Measurements from ENCODE around the gene S100A5. TPM values are rescaled to one million over a fixed set of nuclear protein-coding genes. Genes with fewer than 3 reads are reported as not detected.

Gene S100A5
- total and polyA plus RNA-seq, 11 donors = not detected

- TF ChIP-seq CTCF (IDR thresholded peaks at IDR 0.05) (peak in 4 of 12 donors; percentile 24 to 35 (median 28)), POLR2A (IDR thresholded peaks at IDR 0.05) (no peak)
- peaks cover 11 to 83% (median 54%) of the 10 kb centered on the region in 12 donors for H3K4me1 ChIP-seq
- DNase-seq = peak in 4 of 5 donors; percentile 70 to 88 (median 80)
- H3K27ac ChIP-seq = peak within 1 kb of the TSS in 11 of 12 donors; percentile 29 to 83 (median 71)
- no peaks in the 10 kb centered on the region for H3K27me3 ChIP-seq
- intact Hi-C loops (cut with DNase I) = no loop called here
- H3K36me3 ChIP-seq = peaks cover 0 to 6% (median 0%) of the 10 kb centered on the region in 9 donors
- WGBS, 4 donors = 58 to 72% (median 61%) methylated on average over 10 to 14 of the region's 14 CpGs
- ATAC-seq = peak; percentile 15 to 77 (median 64)
- H3K9me3 ChIP-seq = no peaks in the 10 kb centered on the region
- no peak within 1 kb of the TSS for H3K4me3 ChIP-seq
Observed at GRCh38 chr1:153548722-153549688, 8.3 kb upstream of the S100A5 start, which contains the start of gene S100A3. S100A3 (minus strand) TSS chr1:153549258; CDS start chr1:153548485, 773 bp downstream.

GRCh38 chr1:153547560-153548551, 7.1 kb upstream of the S100A5 start:
- TF ChIP-seq CTCF (IDR thresholded peaks at IDR 0.05) (no peak), POLR2A (IDR thresholded peaks at IDR 0.05) (no peak)
- ATAC-seq = no peak
- no peaks in the 10 kb centered on the region for H3K9me3 ChIP-seq
- whole genome bisulfite sequencing, 4 donors = 84 to 88% (median 87%) methylated on average over 19 of the region's 19 CpGs
- intact Hi-C loops (cut with DNase I) = loop anchor here in 1 of 10 donors (2.0 kb wide), 1 partner anchor 17 kb away; the partner anchor contains the start of gene S100A2
- H3K4me1 ChIP-seq = peaks cover 11 to 87% (median 48%) of the 10 kb centered on the region in 12 donors
- H3K36me3 ChIP-seq = peaks cover 0 to 18% (median 0%) of the 10 kb centered on the region in 9 donors
- H3K27ac ChIP-seq = peak overlapping the region in 4 of 12 donors; percentile 72 to 83 (median 72)
- peak in 1 of 5 donors; percentile 19 for DNase-seq
- no peak overlapping the region for H3K4me3 ChIP-seq
- no peaks in the 10 kb centered on the region for H3K27me3 ChIP-seq

- H3K36me3 ChIP-seq = peaks cover 0 to 18% (median 0%) of the 10 kb centered on the region in 9 donors
- peak overlapping the region in 2 of 12 donors; percentile 55 to 58 for H3K4me3 ChIP-seq
- ATAC-seq (no peak), DNase-seq (peak in 1 of 5 donors; percentile 10)
- intact Hi-C loops (cut with DNase I) = loop anchor here in 1 of 10 donors (2.0 kb wide), 1 partner anchor 18 kb away; the partner anchor contains the start of gene S100A2
- H3K27ac ChIP-seq = peak overlapping the region in 2 of 12 donors; percentile 82 to 86
- no peaks in the 10 kb centered on the region for H3K27me3 ChIP-seq
- TF ChIP-seq POLR2A (IDR thresholded peaks at IDR 0.05) (no peak), CTCF (IDR thresholded peaks at IDR 0.05) (no peak)
- 78 to 93% (median 87%) methylated on average over 14 of the region's 14 CpGs for WGBS, 4 donors
- H3K4me1 ChIP-seq = peaks cover 11 to 95% (median 48%) of the 10 kb centered on the region in 12 donors
- H3K9me3 ChIP-seq = no peaks in the 10 kb centered on the region
Observed at GRCh38 chr1:153546796-153547559, 6.2 kb upstream of the S100A5 start.

Data from heart left ventricle (tissue), 16 donors.